ENCODE results near the gene KANSL2.
A peak's percentile ranks its signal among the peaks of the same experiment; 100 is the strongest.
"Not testable (repeated sequence)": the region's sequence is repeated elsewhere in the genome, so short reads cannot be mapped to it uniquely, and the experiment has no call there.

KANSL2 gene

GRCh38 chr12:48681710-48682532 is at the start of gene KANSL2:
TSS of gene KANSL2 (minus strand) at chr12:48682238. CDS start at chr12:48681632, 606 bp downstream.
- peak; percentile 93 for DNase-seq

- no peak for DNase-seq
Measured at GRCh38 chr12:48728807-48729206, 46.8 kb upstream of the KANSL2 start.

GRCh38 chr12:48720737-48721136 is 38.7 kb upstream of the KANSL2 start:
- not testable (repeated sequence) for DNase-seq

- not testable (repeated sequence) for DNase-seq
Measured at GRCh38 chr12:48720171-48720570, 38.1 kb upstream of the KANSL2 start.

GRCh38 chr12:48719002-48719401 is 37.0 kb upstream of the KANSL2 start:
- DNase-seq: not testable (repeated sequence)

- no peak for DNase-seq
Measured at GRCh38 chr12:48717252-48717695, 35.2 kb upstream of the KANSL2 start.

- peak; percentile 96 for DNase-seq
Measured at GRCh38 chr12:48716493-48717251, 34.6 kb upstream of the KANSL2 start, which contains the start of gene CCNT1. TSS of gene CCNT1 (minus strand) at chr12:48716707. CDS start at chr12:48716675, 32 bp downstream.

GRCh38 chr12:48716168-48716492 is 34.1 kb upstream of the KANSL2 start:
- DNase-seq: no peak

- no peak for DNase-seq
Measured at GRCh38 chr12:48712209-48712608, 30.2 kb upstream of the KANSL2 start.

GRCh38 chr12:48698822-48699221 is 16.8 kb upstream of the KANSL2 start:
- not testable (repeated sequence) for DNase-seq

- no peak for DNase-seq
Measured at GRCh38 chr12:48696626-48697025, 14.6 kb upstream of the KANSL2 start.

- no peak for DNase-seq
Measured at GRCh38 chr12:48695859-48696258, 13.8 kb upstream of the KANSL2 start.

GRCh38 chr12:48694038-48694437 is 12.0 kb upstream of the KANSL2 start:
- DNase-seq: no peak

- no peak for DNase-seq
Measured at GRCh38 chr12:48693572-48693971, 11.5 kb upstream of the KANSL2 start.

GRCh38 chr12:48691826-48692487 is 9.9 kb upstream of the KANSL2 start:
- no peak for DNase-seq

GRCh38 chr12:48690990-48691389 is 9.0 kb upstream of the KANSL2 start:
- no peak for DNase-seq

- DNase-seq: no peak
Measured at GRCh38 chr12:48690436-48690835, 8.4 kb upstream of the KANSL2 start.

- no peak for DNase-seq
Measured at GRCh38 chr12:48688836-48689235, 6.8 kb upstream of the KANSL2 start.

GRCh38 chr12:48687592-48687991 is 5.6 kb upstream of the KANSL2 start:
- no peak for DNase-seq

GRCh38 chr12:48686615-48687334 is 4.7 kb upstream of the KANSL2 start:
- DNase-seq: no peak

- no peak for DNase-seq
Measured at GRCh38 chr12:48686037-48686595, 4.1 kb upstream of the KANSL2 start.

- DNase-seq: no peak
Measured at GRCh38 chr12:48683534-48683933, 1.5 kb upstream of the KANSL2 start.
